ENCODE measurements around the gene ZCCHC17. TPM values are rescaled to one million over a fixed set of nuclear protein-coding genes. Genes with fewer than 3 reads are reported as not detected.

The ZCCHC17 gene
- total RNA-seq (2021) = 40.6 to 42.0 TPM (median 40.7 TPM) in 3 replicates
- percentile 79 among the genes with signal in this experiment for Bru-seq, nascent RNA
- long read RNA-seq, experiment 1, transcript ZCCHC17-202 (8 exons, 1,730 nt) = minor isoform, 18 of 260 reads
- long read RNA-seq, experiment 1, transcript ZCCHC17-201 (8 exons, 1,605 nt) = major isoform, 169 of 260 reads
- long read RNA-seq, experiment 1, transcript ZCCHC17-204 (9 exons, 1,705 nt) = minor isoform, 25 of 260 reads
- long read RNA-seq, experiment 1, partial matches to known transcripts = 17 of 260 reads
- long read RNA-seq, experiment 1, other reads (novel, unspliced or antisense) = 26 of 260 reads
- long read RNA-seq, experiment 2, transcript ZCCHC17-201 (8 exons, 1,605 nt) = major isoform, 37 of 81 reads
- long read RNA-seq, experiment 2, partial matches to known transcripts = 27 of 81 reads
- long read RNA-seq, experiment 2, other reads (novel, unspliced or antisense) = 12 of 81 reads
- long read RNA-seq, experiment 3, transcript ZCCHC17-202 (8 exons, 1,730 nt) = minor isoform, 14 of 321 reads
- long read RNA-seq, experiment 3, transcript ZCCHC17-204 (9 exons, 1,705 nt) = minor isoform, 22 of 321 reads
- long read RNA-seq, experiment 3, transcript ZCCHC17-201 (8 exons, 1,605 nt) = major isoform, 206 of 321 reads
- long read RNA-seq, experiment 3, partial matches to known transcripts = 4 of 321 reads
- long read RNA-seq, experiment 3, other reads (novel, unspliced or antisense) = 66 of 321 reads

GRCh38 chr1:31296486-31297276, at the start of gene ZCCHC17, which contains the start of gene SNRNP40:
Gene ZCCHC17 (plus strand): TSS chr1:31297032. CDS start chr1:31310099, 13,067 bp downstream.
Gene SNRNP40 (minus strand): TSS chr1:31296788. CDS start chr1:31296751, 37 bp downstream.
- DNase-seq (ENCODE audit: low spot score) (peak; percentile 95), ATAC-seq (peak; percentile 98)
- CTCF ChIA-PET = interaction anchor here (0.7 to 2.0 kb wide), 12 partner anchors 13 to 253 kb away, joined by 3 to 25 read pairs (median 4); no protein-coding TSS in a partner anchor
- H3K36me3 Mint-ChIP-seq = peaks cover 32% of the 10 kb centered on the region
- H3K9me3 Mint-ChIP-seq = no peaks in the 10 kb centered on the region
- POLR2A ChIA-PET = interaction anchor here (0.6 to 2.1 kb wide), 16 partner anchors 12 to 811 kb away, joined by 3 to 15 read pairs (median 4); partner anchors contain the start of genes FABP3 and KPNA6
- no peak within 1 kb of the TSS for H3K4me3 Mint-ChIP-seq
- H3K4me1 Mint-ChIP-seq = peaks cover 15% of the 10 kb centered on the region
- no peaks in the 10 kb centered on the region for H3K27me3 Mint-ChIP-seq (ENCODE audit: low read depth)
- no peak within 1 kb of the TSS; the same call in 1 of the 2 replicates for H3K27ac Mint-ChIP-seq
- TF ChIP-seq SMAD4 (CRISPR knock-in tag; IDR thresholded peaks at IDR 0.05) (no peak), AR (CRISPR knock-in tag; IDR thresholded peaks at IDR 0.05) (no peak), ZSCAN18 (CRISPR knock-in tag; IDR thresholded peaks at IDR 0.05) (no peak), MYBL2 (CRISPR knock-in tag; IDR thresholded peaks at IDR 0.05) (no peak), OVOL2 (CRISPR knock-in tag; IDR thresholded peaks at IDR 0.05; ENCODE audit: borderline replicate concordance) (no peak), E2F5 (CRISPR knock-in tag; IDR thresholded peaks at IDR 0.05) (peak; percentile 68; the same call in 1 of the 2 replicates), ZNF317 (CRISPR knock-in tag; IDR thresholded peaks at IDR 0.05; ENCODE audit: borderline replicate concordance, low read depth) (no peak), MAX (CRISPR knock-in tag; IDR thresholded peaks at IDR 0.05) (peak; percentile 38; the same call in 1 of the 2 replicates), KAT7 (CRISPR knock-in tag; IDR thresholded peaks at IDR 0.05; ENCODE audit: borderline replicate concordance) (no peak), NR2C2 (CRISPR knock-in tag; IDR thresholded peaks at IDR 0.05) (no peak), CTCF (IDR thresholded peaks at IDR 0.05) (no peak), HMGA2 (CRISPR knock-in tag; IDR thresholded peaks at IDR 0.05) (no peak), ZNF416 (CRISPR knock-in tag; IDR thresholded peaks at IDR 0.05) (no peak), GABPB1 (CRISPR knock-in tag; IDR thresholded peaks at IDR 0.05) (peak; percentile 58), ZNF232 (CRISPR knock-in tag; IDR thresholded peaks at IDR 0.05) (no peak), FOXJ3 (CRISPR knock-in tag; IDR thresholded peaks at IDR 0.05; ENCODE audit: borderline replicate concordance) (no peak), PREB (CRISPR knock-in tag; IDR thresholded peaks at IDR 0.05; ENCODE audit: borderline replicate concordance) (no peak), AFF4 (CRISPR knock-in tag; IDR thresholded peaks at IDR 0.05; ENCODE audit: borderline replicate concordance) (no peak), ZNF512 (CRISPR knock-in tag; IDR thresholded peaks at IDR 0.05; ENCODE audit: borderline replicate concordance) (no peak)

Data from WTC11 (cell line).